Heart right ventricle (tissue), 16 donors: ENCODE data around the gene TRIM62. TPM values are rescaled to one million over a fixed set of nuclear protein-coding genes. Genes with fewer than 3 reads are reported as not detected.
A peak's percentile ranks its signal among the peaks of the same experiment; 100 is the strongest.

ENCODE experiments used
- ATAC-seq, 8 donors: fragments of 200-7000 bp; cut with Tn5 transposase; one replicate each; pipeline ENCODE4 v1.9.1; 2020; ENCODE audit warnings: mild to moderate bottlenecking in 8 of 8, moderate library complexity in 8 of 8, moderate number of reproducible peaks in 1 of 8
- DNase-seq, 2 donors: peaks; one replicate each; pipeline ENCODE4 v3.0.0-alpha.2; 2020
- H3K27ac ChIP-seq, 10 donors: fragments of 200-600 bp; sonication (generic) in 2 of 10; one replicate each; pipeline versions ENCODE4 v1.5.0 to v1.8.0; 2020 to 2022; ENCODE audit warnings: mild to moderate bottlenecking in 3 of 10
- H3K27me3 ChIP-seq, 7 donors: fragments of 200-600 bp; one replicate each; pipeline ENCODE4 v1.8.0; 2021 to 2022; ENCODE audit warnings: mild to moderate bottlenecking in 2 of 7
- H3K36me3 ChIP-seq, 9 donors: fragments of 200-600 bp; sonication (generic) in 1 of 9; one replicate each; pipeline versions ENCODE4 v1.5.0 to v1.8.0; 2020 to 2022; ENCODE audit warnings: mild to moderate bottlenecking in 2 of 9
- H3K4me1 ChIP-seq, 9 donors: fragments of 200-600 bp; sonication (generic) in 1 of 9; one replicate each; pipeline versions ENCODE4 v1.5.0 to v1.8.0; 2020 to 2022; ENCODE audit warnings: mild to moderate bottlenecking in 4 of 9
- H3K4me3 ChIP-seq, 10 donors: fragments of 200-600 bp; sonication (generic) in 2 of 10; one replicate each; pipeline versions ENCODE4 v1.5.0 to v1.8.0; 2020 to 2022; ENCODE audit warnings: mild to moderate bottlenecking in 7 of 10, moderate library complexity in 2 of 10
- H3K9me3 ChIP-seq, 11 donors: fragments of 200-600 bp in 10 of 11; sonication (generic) in 2 of 11; one replicate each; pipeline versions ENCODE4 v1.5.0 to v1.8.0; 2013 to 2022; ENCODE audit warnings: mild to moderate bottlenecking in 2 of 11, control low read depth in 1 of 11, moderate library complexity in 1 of 11
- CTCF ChIP-seq, 9 donors: fragments of 200-600 bp; sonication (generic) in 2 of 9; IDR thresholded peaks; one replicate each; pipeline versions ENCODE4 v1.5.0 to v1.8.0; 2021 to 2022; ENCODE audit warnings: antibody characterized with exemption in 9 of 9, mild to moderate bottlenecking in 5 of 9, moderate library complexity in 1 of 9
- WGBS, 2 donors: extraction: QIAGEN DNeasy Blood & Tissue Kit; methylation state at CpG; one replicate each; pipeline ENCODE4 v1.1.7; 2013; ENCODE audit warnings: inconsistent platforms in 1 of 2; 5-methylcytosine and 5-hydroxymethylcytosine counted together
- intact Hi-C, 10 donors: fragments of 100-400 bp; cut with DNase I; formaldehyde crosslinking; loops; one replicate each; pipeline versions ENCODE4 v1.11.1 to v1.14.2; 2022
- polyA plus RNA-seq, 2 donors: library from polyadenylated mRNA; stranded (reverse); fragments of 200-250 nt; gene quantifications; one replicate each; pipeline ENCODE4 v1.2.3, GENCODE V29; 2013
- total RNA-seq, 10 donors: library from RNA; stranded (reverse); fragmentation: NEBNext Ultra II Directional in 3 of 10; extraction: Animal tissue kit (Norgen Biotek cat#: 25700) in 3 of 10; gene quantifications; one replicate each; pipeline versions ENCODE4 v1.2.1 to v1.2.4, GENCODE V29; 2021 to 2023
- donor health status: Arrhythmogenic right ventricular cardiomyopathy.
- donor health status: ischemic (EF 13 %, LVEDD 7.1; RV severe dilation, severe dysfunction).
- donor health status: healthy with polysubstance abuse.
- donor health status: DM: no; HTN: yes; CAD: no.
- donor health status: DM: no; HTN: no; CAD: no.
- donor health status: ischemic (EF 25% LVEDD 6.9; RV normal size, moderate dysfunction).
- donor health status: ischemic (EF 25% LVEDD 5.7; RV mildly dilated, moderate dysfunction).
- donor health status: healthy.
- donor health status: DM: yes; HTN: yes; CAD: no.
- donor health status: Ischemic cardiomyopathy.
- donor health status: ischemic (EF 35%, LVEDD 5.7; RV mildly dilated, moderate dysfunction).
- donor health status: nonischemic (EF 11% LVEDD 7.7; RV severe dilation, severe dysfunction).
- donor health status: DM: yes; HTN: yes; CAD: no.
- donor health status: PGD.
- donor health status: ischemic (EF 29% LVEDD 5.4; RV normal size, mild dysfunction).
- donor health status: nonischemic (EF 23%, LVEDD 6.1; RV moderate dilation, normal function).

TRIM62 gene
- total and polyA plus RNA-seq, 12 donors, result 2.0 to 3.7 (median 2.6) TPM

GRCh38 chr1:33133478-33134105 lies 48.3 kb downstream of the TRIM62 start:
- Histone ChIP-seq H3K36me3 (no peaks in the 10 kb centered on the region), H3K4me1 (peaks cover 0 to 7% (median 2%) of the 10 kb centered on the region in 9 donors), H3K27me3 (no peaks in the 10 kb centered on the region), H3K4me3 (no peak overlapping the region), H3K27ac (no peak overlapping the region), H3K9me3 (no peaks in the 10 kb centered on the region)
- peak in 3 of 8 donors; percentile 16 to 50 (median 23) for ATAC-seq
- no peak for DNase-seq
- TF ChIP-seq CTCF (IDR thresholded peaks at IDR 0.05), result no peak
- intact Hi-C loops, result loop anchor here in 6 of 10 donors (10.0 kb wide), 4 partner anchors 161 to 321 kb away; no protein-coding TSS in a partner anchor
- 73 to 74% methylated on average over 10 of the region's 10 CpGs for WGBS, 2 donors

GRCh38 chr1:33132549-33132948 lies 49.3 kb downstream of the TRIM62 start:
- no peaks in the 10 kb centered on the region for H3K36me3 ChIP-seq
- DNase-seq, result no peak
- intact Hi-C loops, result loop anchor here in 6 of 10 donors (10.0 kb wide), 4 partner anchors 162 to 322 kb away; no protein-coding TSS in a partner anchor
- no peak for ATAC-seq
- no peaks in the 10 kb centered on the region for H3K27me3 ChIP-seq
- H3K9me3 ChIP-seq, result no peaks in the 10 kb centered on the region
- H3K4me1 ChIP-seq, result peaks cover 0 to 18% (median 12%) of the 10 kb centered on the region in 9 donors
- no peak overlapping the region for H3K27ac ChIP-seq
- WGBS, 2 donors, result 96 to 97% methylated on average over 2 of the region's 2 CpGs
- TF ChIP-seq CTCF (IDR thresholded peaks at IDR 0.05), result no peak
- H3K4me3 ChIP-seq, result no peak overlapping the region

GRCh38 chr1:33131191-33131590 lies 50.7 kb downstream of the TRIM62 start:
- DNase-seq, result no peak
- Histone ChIP-seq H3K4me1 (peaks cover 0 to 23% (median 19%) of the 10 kb centered on the region in 9 donors), H3K27ac (no peak overlapping the region), H3K27me3 (no peaks in the 10 kb centered on the region), H3K36me3 (no peaks in the 10 kb centered on the region), H3K4me3 (no peak overlapping the region), H3K9me3 (no peaks in the 10 kb centered on the region)
- no peak for ATAC-seq
- no peak for TF ChIP-seq CTCF (IDR thresholded peaks at IDR 0.05)
- intact Hi-C loops, result loop anchor here in 6 of 10 donors (10.0 kb wide), 4 partner anchors 164 to 324 kb away; no protein-coding TSS in a partner anchor
- WGBS, 2 donors, result 84 to 86% methylated on average over 2 of the region's 2 CpGs

- no peak for TF ChIP-seq CTCF (IDR thresholded peaks at IDR 0.05)
- no peak overlapping the region for H3K4me3 ChIP-seq
- H3K9me3 ChIP-seq, result no peaks in the 10 kb centered on the region
- peaks cover 0 to 28% (median 23%) of the 10 kb centered on the region in 9 donors for H3K4me1 ChIP-seq
- H3K36me3 ChIP-seq, result no peaks in the 10 kb centered on the region
- WGBS, 2 donors, result 80 to 81% methylated on average over 4 of the region's 4 CpGs
- no peaks in the 10 kb centered on the region for H3K27me3 ChIP-seq
- H3K27ac ChIP-seq, result no peak overlapping the region
- no peak for ATAC-seq
- intact Hi-C loops, result loop anchor here in 6 of 10 donors (10.0 kb wide), 4 partner anchors 165 to 325 kb away; no protein-coding TSS in a partner anchor
- DNase-seq, result no peak
Measured at GRCh38 chr1:33130297-33130696, 51.5 kb downstream of the TRIM62 start.
